ENCODE measurements around the gene CALML6.
A peak's percentile ranks its signal among the peaks of the same experiment; 100 is the strongest.

CALML6 gene

GRCh38 chr1:1942753-1943656 lies 27.9 kb downstream of the CALML6 start:
- no peak for DNase-seq (ENCODE audit: low read depth)

GRCh38 chr1:1943834-1944570 lies 28.9 kb downstream of the CALML6 start:
- no peak for DNase-seq (ENCODE audit: low read depth)

- no peak for DNase-seq (ENCODE audit: low read depth)
Measured at GRCh38 chr1:1945782-1946393, 30.8 kb downstream of the CALML6 start.

- no peak for DNase-seq (ENCODE audit: low read depth)
Measured at GRCh38 chr1:1946540-1946939, 31.5 kb downstream of the CALML6 start.

GRCh38 chr1:1947493-1947892 lies 32.4 kb downstream of the CALML6 start:
- DNase-seq (ENCODE audit: low read depth) = no peak

GRCh38 chr1:1948783-1949182 lies 33.7 kb downstream of the CALML6 start:
- no peak for DNase-seq (ENCODE audit: low read depth)

GRCh38 chr1:1950940-1951339 lies 35.9 kb downstream of the CALML6 start:
- no peak for DNase-seq (ENCODE audit: low read depth)

GRCh38 chr1:1954015-1954414 lies 39.0 kb downstream of the CALML6 start:
- DNase-seq (ENCODE audit: low read depth) = no peak

GRCh38 chr1:1954831-1955441 lies 39.9 kb downstream of the CALML6 start:
- DNase-seq (ENCODE audit: low read depth) = no peak

- DNase-seq (ENCODE audit: low read depth) = no peak
Measured at GRCh38 chr1:1955621-1956094, 40.6 kb downstream of the CALML6 start.

GRCh38 chr1:1956101-1956500 lies 41.0 kb downstream of the CALML6 start:
- no peak for DNase-seq (ENCODE audit: low read depth)

GRCh38 chr1:1956586-1957532 lies 41.8 kb downstream of the CALML6 start:
- no peak for DNase-seq (ENCODE audit: low read depth)

GRCh38 chr1:1957533-1957961 lies 42.5 kb downstream of the CALML6 start:
- DNase-seq (ENCODE audit: low read depth) = no peak

- DNase-seq (ENCODE audit: low read depth) = no peak
Measured at GRCh38 chr1:1958071-1958541, 43.0 kb downstream of the CALML6 start.

GRCh38 chr1:1959459-1959839 lies 44.4 kb downstream of the CALML6 start:
- DNase-seq (ENCODE audit: low read depth) = no peak

GRCh38 chr1:1959840-1960479 lies 44.9 kb downstream of the CALML6 start:
- DNase-seq (ENCODE audit: low read depth) = peak; percentile 9

- no peak for DNase-seq (ENCODE audit: low read depth)
Measured at GRCh38 chr1:1960480-1961196, 45.6 kb downstream of the CALML6 start.

GRCh38 chr1:1962752-1963151 lies 47.7 kb downstream of the CALML6 start:
- DNase-seq (ENCODE audit: low read depth) = no peak

- no peak for DNase-seq (ENCODE audit: low read depth)
Measured at GRCh38 chr1:1963570-1963969, 48.5 kb downstream of the CALML6 start.

- no peak for DNase-seq (ENCODE audit: low read depth)
Measured at GRCh38 chr1:1964811-1965210, 49.8 kb downstream of the CALML6 start.
